Measurements from ENCODE around the gene SIX2.

DNA sequence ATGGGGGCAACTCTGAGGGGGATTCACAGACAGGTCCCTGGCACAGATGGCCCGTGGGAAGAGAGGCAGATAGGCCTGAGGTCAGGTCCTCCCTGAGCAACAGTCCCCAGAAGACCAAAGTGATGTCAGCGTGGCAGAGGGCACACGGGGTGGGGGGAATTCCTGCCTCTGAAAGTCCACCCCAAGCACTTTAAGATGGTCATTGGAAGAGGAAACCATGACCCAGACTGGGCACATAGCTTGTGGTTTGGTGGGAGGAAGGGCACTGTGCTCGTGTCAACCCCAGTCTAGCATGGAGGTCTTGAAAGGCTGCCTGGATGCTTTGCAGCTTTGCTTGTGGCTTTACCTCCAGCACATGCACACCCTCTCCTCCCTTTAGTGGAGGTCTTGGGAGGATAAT lies 38.0 kb upstream of the SIX2 start:
- TF ChIP-seq, protein P1, sequence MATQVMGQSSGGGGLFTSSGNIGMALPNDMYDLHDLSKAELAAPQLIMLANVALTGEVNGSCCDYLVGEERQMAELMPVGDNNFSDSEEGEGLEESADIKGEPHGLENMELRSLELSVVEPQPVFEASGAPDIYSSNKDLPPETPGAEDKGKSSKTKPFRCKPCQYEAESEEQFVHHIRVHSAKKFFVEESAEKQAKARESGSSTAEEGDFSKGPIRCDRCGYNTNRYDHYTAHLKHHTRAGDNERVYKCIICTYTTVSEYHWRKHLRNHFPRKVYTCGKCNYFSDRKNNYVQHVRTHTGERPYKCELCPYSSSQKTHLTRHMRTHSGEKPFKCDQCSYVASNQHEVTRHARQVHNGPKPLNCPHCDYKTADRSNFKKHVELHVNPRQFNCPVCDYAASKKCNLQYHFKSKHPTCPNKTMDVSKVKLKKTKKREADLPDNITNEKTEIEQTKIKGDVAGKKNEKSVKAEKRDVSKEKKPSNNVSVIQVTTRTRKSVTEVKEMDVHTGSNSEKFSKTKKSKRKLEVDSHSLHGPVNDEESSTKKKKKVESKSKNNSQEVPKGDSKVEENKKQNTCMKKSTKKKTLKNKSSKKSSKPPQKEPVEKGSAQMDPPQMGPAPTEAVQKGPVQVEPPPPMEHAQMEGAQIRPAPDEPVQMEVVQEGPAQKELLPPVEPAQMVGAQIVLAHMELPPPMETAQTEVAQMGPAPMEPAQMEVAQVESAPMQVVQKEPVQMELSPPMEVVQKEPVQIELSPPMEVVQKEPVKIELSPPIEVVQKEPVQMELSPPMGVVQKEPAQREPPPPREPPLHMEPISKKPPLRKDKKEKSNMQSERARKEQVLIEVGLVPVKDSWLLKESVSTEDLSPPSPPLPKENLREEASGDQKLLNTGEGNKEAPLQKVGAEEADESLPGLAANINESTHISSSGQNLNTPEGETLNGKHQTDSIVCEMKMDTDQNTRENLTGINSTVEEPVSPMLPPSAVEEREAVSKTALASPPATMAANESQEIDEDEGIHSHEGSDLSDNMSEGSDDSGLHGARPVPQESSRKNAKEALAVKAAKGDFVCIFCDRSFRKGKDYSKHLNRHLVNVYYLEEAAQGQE (IDR thresholded peaks at IDR 0.05; ENCODE audit: unreplicated experiment), result no peak
- TF ChIP-seq EZH2phosphoT487 (IDR thresholded peaks at IDR 0.05; ENCODE audit: unreplicated experiment) (no peak), CTCF (conservative IDR thresholded peaks at IDR 0.05; ENCODE audit: low read depth in 2 of 2) (no peak), POLR2AphosphoS5 (IDR thresholded peaks at IDR 0.05; ENCODE audit: low read depth) (no peak), EZH2 (IDR thresholded peaks at IDR 0.05; ENCODE audit: low read depth, unreplicated experiment) (no peak), STAT1 (IDR thresholded peaks at IDR 0.05; ENCODE audit: unreplicated experiment) (no peak), CREB1 (CRISPR knock-in tag; IDR thresholded peaks at IDR 0.05; ENCODE audit: low read depth) (no peak), JUNB (IDR thresholded peaks at IDR 0.05; ENCODE audit: unreplicated experiment) (no peak), NANOG (IDR thresholded peaks at IDR 0.05; ENCODE audit: borderline replicate concordance) (no peak), ETS1 (IDR thresholded peaks at IDR 0.05) (no peak), ZNF331 (CRISPR knock-in tag; IDR thresholded peaks at IDR 0.05; ENCODE audit: low read depth) (no peak)
- TF ChIP-seq, protein P2, sequence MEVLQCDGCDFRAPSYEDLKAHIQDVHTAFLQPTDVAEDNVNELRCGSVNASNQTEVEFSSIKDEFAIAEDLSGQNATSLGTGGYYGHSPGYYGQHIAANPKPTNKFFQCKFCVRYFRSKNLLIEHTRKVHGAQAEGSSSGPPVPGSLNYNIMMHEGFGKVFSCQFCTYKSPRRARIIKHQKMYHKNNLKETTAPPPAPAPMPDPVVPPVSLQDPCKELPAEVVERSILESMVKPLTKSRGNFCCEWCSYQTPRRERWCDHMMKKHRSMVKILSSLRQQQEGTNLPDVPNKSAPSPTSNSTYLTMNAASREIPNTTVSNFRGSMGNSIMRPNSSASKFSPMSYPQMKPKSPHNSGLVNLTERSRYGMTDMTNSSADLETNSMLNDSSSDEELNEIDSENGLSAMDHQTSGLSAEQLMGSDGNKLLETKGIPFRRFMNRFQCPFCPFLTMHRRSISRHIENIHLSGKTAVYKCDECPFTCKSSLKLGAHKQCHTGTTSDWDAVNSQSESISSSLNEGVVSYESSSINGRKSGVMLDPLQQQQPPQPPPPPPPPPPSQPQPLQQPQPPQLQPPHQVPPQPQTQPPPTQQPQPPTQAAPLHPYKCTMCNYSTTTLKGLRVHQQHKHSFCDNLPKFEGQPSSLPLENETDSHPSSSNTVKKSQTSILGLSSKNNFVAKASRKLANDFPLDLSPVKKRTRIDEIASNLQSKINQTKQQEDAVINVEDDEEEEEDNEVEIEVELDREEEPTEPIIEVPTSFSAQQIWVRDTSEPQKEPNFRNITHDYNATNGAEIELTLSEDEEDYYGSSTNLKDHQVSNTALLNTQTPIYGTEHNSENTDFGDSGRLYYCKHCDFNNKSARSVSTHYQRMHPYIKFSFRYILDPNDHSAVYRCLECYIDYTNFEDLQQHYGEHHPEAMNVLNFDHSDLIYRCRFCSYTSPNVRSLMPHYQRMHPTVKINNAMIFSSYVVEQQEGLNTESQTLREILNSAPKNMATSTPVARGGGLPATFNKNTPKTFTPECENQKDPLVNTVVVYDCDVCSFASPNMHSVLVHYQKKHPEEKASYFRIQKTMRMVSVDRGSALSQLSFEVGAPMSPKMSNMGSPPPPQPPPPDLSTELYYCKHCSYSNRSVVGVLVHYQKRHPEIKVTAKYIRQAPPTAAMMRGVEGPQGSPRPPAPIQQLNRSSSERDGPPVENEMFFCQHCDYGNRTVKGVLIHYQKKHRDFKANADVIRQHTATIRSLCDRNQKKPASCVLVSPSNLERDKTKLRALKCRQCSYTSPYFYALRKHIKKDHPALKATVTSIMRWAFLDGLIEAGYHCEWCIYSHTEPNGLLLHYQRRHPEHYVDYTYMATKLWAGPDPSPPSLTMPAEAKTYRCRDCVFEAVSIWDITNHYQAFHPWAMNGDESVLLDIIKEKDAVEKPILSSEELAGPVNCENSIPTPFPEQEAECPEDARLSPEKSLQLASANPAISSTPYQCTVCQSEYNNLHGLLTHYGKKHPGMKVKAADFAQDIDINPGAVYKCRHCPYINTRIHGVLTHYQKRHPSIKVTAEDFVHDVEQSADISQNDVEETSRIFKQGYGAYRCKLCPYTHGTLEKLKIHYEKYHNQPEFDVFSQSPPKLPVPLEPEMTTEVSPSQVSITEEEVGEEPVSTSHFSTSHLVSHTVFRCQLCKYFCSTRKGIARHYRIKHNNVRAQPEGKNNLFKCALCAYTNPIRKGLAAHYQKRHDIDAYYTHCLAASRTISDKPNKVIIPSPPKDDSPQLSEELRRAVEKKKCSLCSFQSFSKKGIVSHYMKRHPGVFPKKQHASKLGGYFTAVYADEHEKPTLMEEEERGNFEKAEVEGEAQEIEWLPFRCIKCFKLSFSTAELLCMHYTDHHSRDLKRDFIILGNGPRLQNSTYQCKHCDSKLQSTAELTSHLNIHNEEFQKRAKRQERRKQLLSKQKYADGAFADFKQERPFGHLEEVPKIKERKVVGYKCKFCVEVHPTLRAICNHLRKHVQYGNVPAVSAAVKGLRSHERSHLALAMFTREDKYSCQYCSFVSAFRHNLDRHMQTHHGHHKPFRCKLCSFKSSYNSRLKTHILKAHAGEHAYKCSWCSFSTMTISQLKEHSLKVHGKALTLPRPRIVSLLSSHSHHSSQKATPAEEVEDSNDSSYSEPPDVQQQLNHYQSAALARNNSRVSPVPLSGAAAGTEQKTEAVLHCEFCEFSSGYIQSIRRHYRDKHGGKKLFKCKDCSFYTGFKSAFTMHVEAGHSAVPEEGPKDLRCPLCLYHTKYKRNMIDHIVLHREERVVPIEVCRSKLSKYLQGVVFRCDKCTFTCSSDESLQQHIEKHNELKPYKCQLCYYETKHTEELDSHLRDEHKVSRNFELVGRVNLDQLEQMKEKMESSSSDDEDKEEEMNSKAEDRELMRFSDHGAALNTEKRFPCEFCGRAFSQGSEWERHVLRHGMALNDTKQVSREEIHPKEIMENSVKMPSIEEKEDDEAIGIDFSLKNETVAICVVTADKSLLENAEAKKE (CRISPR knock-in tag; IDR thresholded peaks at IDR 0.05), result no peak
